HFFc6 (cell line): Measurements from ENCODE around the gene IGF2BP3. TPM values are rescaled to one million over a fixed set of nuclear protein-coding genes. Genes with fewer than 3 reads are reported as not detected.

Source experiments
- DNase-seq: peaks from one replicate; pipeline ENCODE4 v3.0.0-alpha.2; 2018
- H3K27ac Mint-ChIP-seq: 2 replicates; pipeline ENCODE4 v1.8.0; 2020; ENCODE audit warnings: mild to moderate bottlenecking, mixed read lengths
- H3K27me3 Mint-ChIP-seq: 2 replicates; pipeline ENCODE4 v1.8.0; 2021; ENCODE audit warnings: mild to moderate bottlenecking, moderate library complexity, mixed read lengths; ENCODE audit not compliant: insufficient read depth
- H3K36me3 Mint-ChIP-seq: 2 replicates; pipeline ENCODE4 v1.8.0; 2021; ENCODE audit warnings: low read depth, mixed read lengths
- H3K4me1 Mint-ChIP-seq: 2 replicates; pipeline ENCODE4 v1.8.0; 2020; ENCODE audit warnings: low read depth, mixed read lengths
- H3K4me3 Mint-ChIP-seq: 2 replicates; pipeline ENCODE4 v1.8.0; 2020; ENCODE audit warnings: mild to moderate bottlenecking, moderate library complexity, mixed read lengths
- H3K9me3 Mint-ChIP-seq: 2 replicates; pipeline ENCODE4 v1.8.0; 2020; ENCODE audit warnings: mild to moderate bottlenecking, mixed read lengths
- CTCF ChIP-seq: fragments of 200-600 bp; sonication (generic); IDR thresholded peaks from 2 replicates; pipeline ENCODE4 v1.5.0; 2021; ENCODE audit warnings: antibody characterized with exemption, mild to moderate bottlenecking
- total RNA-seq, 6 experiments: library from RNA; stranded (reverse); fragmentation: NEBNext Ultra II Directional; extraction: Animal tissue kit (Norgen Biotek cat#: 25700); gene quantifications; 2 replicates in 1 of 6; 3 replicates in 5 of 6; pipeline ENCODE4 v1.2.3, GENCODE V29; 2021

The IGF2BP3 gene
- total RNA-seq, 6 experiments from 2014 or later: 23.8 to 33.1 (median 31.0) TPM

- DNase-seq: no peak
- Mint-ChIP-seq H3K4me3 (no peak overlapping the region), H3K27ac (no peak overlapping the region), H3K27me3 (peaks cover 1% of the 10 kb centered on the region; the same call in 1 of the 2 replicates), H3K9me3 (no peaks in the 10 kb centered on the region), H3K36me3 (no peaks in the 10 kb centered on the region), H3K4me1 (no peaks in the 10 kb centered on the region)
- no peak for TF ChIP-seq CTCF
These were observed 209.9 kb downstream of the IGF2BP3 start for GRCh38 chr7:23260371-23260770.

Other genes with a start within 250 kb of the IGF2BP3 start
- gene GPNMB, start 223.7 kb downstream of the IGF2BP3 start, total RNA-seq: 10 to 100 TPM; 19.3 to 48.8 (median 44.1) TPM
- 10 to 100 TPM; 74.3 to 87.8 (median 79.6) TPM for gene MALSU1, start 171.2 kb downstream of the IGF2BP3 start, total RNA-seq
- gene TRA2A, start 61.5 kb upstream of the IGF2BP3 start, total RNA-seq: 10 to 100 TPM; 85.5 to 97.8 (median 92.5) TPM
- gene CCDC126, start 126.9 kb upstream of the IGF2BP3 start, total RNA-seq: 1 to 10 TPM; 3.9 to 5.9 (median 4.8) TPM
- gene FAM221A, start 209.7 kb upstream of the IGF2BP3 start, total RNA-seq: under 1 TPM in 2 of 6 experiments, not detected in 4; 0.09 to 0.14 TPM
- not detected for gene STK31, start 239.7 kb upstream of the IGF2BP3 start, total RNA-seq